ENCODE results near the gene RPL18A.

- no peak for TF ChIP-seq CTCF (conservative IDR thresholded peaks at IDR 0.05; ENCODE audit: low read depth, low read length)
- TF ChIP-seq EZH2 (IDR thresholded peaks at IDR 0.05; ENCODE audit: borderline replicate concordance, low read depth, low read length, poor library complexity, severe bottlenecking): no peak
Measured at GRCh38 chr19:17843908-17844490, 15.7 kb upstream of the RPL18A start.
